HG03558 (cell line): Measurements from ENCODE around the gene FNBP1.
A peak's percentile ranks its signal among the peaks of the same experiment; 100 is the strongest.
"Not testable (repeated sequence)": the region's sequence is repeated elsewhere in the genome, so short reads cannot be mapped to it uniquely, and the experiment has no call there.

Experiments
- ATAC-seq: cut with Tn5 transposase; IDR thresholded peaks from one replicate; pipeline ENCODE4 v1.9.1; 2021; ENCODE audit warnings: moderate number of reproducible peaks; ENCODE audit not compliant: unreplicated experiment; ENCODE audit errors: extremely low read depth

FNBP1 gene

GRCh38 chr9:129901993-129902739 is 140.8 kb downstream of the FNBP1 start:
- ATAC-seq = no peak

DNA sequence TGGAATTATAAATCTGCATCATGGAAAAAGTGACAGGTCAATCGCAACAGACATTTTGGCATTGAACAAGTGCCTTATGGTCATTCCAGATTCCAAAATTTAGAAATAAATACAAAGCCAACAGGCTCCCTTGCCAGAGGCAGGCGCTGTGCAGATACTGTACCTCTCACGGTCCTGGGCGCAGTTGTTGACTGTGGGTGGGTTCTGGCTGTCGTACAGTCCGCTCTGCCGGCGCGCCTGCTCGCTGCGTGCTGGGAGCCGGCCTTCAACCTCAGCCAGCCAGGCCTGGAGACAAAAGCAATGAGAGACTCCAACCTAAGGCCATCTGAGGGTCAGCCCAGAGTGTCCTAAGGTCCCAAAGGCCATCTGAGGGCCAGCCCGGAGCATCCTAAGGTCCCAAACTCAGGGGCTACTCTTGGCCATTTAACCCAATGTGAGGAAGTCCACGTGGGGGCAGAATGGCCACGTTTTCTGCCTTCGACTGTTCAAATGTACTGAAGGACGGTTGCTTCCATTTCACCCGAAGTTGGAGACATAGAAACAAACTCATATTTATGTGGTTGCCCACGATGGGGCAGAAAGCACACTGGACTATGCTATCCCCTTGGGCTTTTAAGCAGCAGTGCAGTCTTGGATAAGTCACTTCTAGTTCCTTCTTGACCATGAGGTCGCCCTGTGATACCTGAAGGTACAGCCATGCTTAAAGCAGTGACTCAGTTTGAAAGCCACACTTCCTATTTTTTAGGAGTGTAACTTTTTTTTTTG is 142.5 kb downstream of the FNBP1 start:
- ATAC-seq = peak; percentile 64

DNA sequence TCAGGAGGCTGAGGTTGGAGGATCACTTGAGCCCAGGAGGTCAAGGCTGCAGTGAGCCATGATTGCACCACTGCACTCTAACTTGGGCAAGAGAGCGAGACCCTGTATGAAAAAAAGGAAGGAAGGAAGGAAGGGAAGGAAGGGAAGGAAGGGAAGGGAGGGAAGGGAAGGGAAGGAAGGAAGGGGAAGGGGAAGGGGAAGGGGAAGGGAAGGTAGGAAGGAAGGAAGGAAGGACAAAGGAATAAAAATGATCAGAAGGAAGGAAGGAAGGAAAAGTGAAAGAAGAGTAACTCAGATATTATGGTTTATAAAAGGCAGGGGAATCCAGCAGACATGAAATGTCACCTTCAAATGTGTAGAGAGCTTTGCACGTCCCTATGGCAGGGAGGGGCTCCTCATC is 143.4 kb downstream of the FNBP1 start:
- ATAC-seq = no peak

GRCh38 chr9:129898185-129898584 is 144.8 kb downstream of the FNBP1 start:
- ATAC-seq = no peak

GRCh38 chr9:129897263-129897662 is 145.7 kb downstream of the FNBP1 start:
- ATAC-seq = no peak

DNA sequence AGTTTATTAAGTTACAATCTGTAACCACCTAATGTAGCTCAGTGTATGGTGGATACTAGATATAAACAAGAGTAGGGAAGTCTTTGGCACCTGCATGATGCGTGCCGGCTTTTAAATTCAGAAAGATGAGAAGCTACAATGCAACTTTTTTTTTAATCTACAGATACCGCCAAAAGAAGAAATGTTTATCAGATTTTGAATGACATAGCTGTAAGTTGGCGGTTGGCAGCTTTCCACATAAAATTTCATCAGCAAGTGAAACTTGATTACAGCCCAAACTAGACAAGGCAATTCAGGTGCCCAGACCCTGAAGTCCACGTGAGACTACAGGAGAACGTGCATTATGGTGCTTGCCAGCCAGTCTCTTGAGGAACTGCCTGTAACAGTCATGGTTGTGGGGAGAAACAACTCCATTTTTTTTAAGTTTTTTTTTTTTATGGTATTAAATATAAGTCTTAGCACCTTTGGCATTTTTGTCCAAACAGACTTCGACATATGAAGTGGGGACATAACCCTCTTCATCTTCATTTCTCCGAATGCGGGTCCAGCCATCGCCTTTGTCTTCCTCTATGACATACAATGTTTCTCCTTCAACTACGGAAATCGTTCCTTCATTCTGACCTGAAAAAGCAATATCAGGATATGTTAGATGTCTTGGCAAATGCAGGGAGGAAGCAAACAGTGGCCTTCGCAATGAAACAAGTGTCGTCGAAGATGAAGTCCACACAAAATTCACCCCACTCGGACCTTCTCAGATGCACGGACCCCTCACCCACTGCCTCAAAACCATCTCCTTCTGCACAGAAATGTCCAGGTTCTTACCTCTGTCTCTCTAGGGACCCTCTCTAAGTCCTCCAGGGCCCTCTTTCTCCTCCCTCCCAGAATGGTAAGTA is 147.4 kb downstream of the FNBP1 start:
- ATAC-seq = no peak

DNA sequence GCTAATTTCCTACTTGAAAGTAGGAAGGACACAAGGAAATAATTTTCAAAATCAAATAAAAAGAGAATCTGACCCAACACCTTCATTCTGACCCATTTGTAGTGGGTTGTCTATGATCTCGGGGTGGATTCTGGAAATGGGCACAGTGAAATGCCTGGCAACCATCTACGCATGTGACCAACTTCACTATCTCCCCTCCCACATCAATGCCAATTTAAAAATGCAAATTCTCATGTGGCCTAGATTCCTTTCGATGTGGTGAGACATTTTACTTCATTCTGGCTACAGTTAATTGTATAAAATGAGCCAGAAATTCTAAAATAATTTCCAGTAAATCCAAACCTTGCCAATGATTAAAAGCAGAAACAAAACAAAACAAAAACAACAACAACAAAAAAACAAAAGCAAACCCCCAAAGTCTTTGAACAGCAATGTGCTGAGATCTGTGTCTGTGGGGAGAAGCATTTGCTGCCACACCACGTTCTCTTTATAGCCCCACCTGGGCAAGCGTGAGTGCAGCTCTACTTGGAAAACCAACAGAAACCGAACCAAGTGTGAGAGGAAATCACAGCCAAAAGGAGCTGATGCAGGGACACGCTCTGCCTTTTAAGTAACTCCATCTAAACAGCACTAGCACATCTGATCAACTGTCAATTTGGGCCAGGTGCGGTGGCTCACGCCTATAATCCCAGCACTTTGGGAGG is 148.7 kb downstream of the FNBP1 start:
- ATAC-seq = no peak

- no peak for ATAC-seq
Observed at GRCh38 chr9:129891569-129891968, 151.4 kb downstream of the FNBP1 start.

- ATAC-seq = not testable (repeated sequence)
Observed at GRCh38 chr9:129890718-129891299, 152.2 kb downstream of the FNBP1 start.

DNA sequence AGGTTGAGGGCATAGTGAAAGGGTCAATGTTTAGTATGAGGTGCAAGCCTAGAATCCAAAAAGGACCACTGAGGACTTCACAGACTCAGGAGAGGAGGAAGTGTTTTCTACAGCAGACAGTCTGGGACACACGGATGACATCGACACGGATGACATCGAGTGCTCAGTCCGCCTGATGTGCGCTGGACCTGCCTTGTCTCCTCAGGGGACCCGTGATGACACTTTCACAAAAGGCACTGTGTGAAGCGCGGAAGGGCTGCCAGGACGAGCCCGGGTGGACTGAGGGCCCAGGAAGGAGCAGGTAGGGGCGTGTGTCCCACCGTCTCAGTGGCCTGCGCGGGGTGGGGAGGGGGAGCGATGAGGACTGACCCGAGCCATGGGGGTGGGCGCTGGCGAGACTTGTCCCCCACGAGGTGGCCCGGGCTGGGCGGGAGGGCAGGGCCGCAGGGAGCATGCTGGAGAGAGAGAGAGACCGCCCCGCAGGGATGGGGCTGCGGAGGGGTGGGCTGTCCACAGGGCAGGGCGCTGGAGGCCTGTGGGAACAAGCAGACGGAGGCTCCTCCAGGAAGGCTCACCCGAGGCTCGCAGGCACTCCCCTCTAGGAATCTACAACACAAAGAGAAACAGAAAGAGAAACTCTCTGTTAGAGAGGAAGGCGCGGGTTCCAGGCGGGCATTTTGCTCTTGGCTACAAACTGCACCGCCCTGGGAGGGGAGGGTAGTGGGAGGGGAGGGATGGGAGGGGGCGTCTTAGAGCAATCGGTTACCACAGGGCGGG is 152.9 kb downstream of the FNBP1 start:
- no peak for ATAC-seq

GRCh38 chr9:129889122-129889940 is 153.7 kb downstream of the FNBP1 start:
- no peak for ATAC-seq

DNA sequence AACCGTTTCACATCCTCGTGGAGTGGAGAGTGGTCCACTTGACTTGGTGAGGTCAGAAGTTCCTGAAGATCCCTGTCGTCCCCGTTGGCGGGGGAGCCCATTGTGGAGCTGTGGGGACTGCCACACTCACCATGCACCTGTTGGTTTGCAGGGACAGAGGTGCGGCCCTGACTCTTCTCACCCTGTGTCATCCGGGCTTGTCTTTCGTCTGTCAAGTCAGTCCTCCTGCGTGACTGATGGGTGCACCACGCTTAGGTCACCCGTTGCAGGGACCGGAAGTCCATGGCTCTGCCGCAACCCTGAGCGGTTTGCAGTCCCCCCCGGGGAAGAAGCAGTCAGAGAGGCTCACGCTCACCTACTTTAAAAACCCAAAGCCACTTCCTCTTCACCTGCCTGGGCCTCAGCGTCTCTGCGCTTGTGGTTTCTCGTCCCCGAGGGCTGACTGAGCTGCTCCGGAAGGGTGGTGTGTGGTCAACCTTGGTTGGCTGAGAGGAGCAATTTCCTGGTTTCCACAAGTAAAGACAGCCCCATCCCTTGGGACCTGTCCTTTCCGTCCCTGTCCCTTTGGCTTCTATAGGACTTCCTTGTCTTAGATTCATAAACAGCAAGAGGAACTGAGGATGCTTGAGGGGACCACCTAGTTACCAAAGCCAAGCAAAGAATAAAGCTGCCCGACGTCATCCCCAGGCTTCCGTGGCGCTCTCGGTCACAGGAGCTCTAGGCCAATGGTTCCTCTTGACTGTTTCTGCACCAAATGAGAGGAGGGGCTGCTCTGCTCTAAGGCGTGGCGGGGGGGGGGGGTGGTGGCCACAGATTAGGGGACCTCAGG is 154.5 kb downstream of the FNBP1 start:
- peak; percentile 44 for ATAC-seq

DNA sequence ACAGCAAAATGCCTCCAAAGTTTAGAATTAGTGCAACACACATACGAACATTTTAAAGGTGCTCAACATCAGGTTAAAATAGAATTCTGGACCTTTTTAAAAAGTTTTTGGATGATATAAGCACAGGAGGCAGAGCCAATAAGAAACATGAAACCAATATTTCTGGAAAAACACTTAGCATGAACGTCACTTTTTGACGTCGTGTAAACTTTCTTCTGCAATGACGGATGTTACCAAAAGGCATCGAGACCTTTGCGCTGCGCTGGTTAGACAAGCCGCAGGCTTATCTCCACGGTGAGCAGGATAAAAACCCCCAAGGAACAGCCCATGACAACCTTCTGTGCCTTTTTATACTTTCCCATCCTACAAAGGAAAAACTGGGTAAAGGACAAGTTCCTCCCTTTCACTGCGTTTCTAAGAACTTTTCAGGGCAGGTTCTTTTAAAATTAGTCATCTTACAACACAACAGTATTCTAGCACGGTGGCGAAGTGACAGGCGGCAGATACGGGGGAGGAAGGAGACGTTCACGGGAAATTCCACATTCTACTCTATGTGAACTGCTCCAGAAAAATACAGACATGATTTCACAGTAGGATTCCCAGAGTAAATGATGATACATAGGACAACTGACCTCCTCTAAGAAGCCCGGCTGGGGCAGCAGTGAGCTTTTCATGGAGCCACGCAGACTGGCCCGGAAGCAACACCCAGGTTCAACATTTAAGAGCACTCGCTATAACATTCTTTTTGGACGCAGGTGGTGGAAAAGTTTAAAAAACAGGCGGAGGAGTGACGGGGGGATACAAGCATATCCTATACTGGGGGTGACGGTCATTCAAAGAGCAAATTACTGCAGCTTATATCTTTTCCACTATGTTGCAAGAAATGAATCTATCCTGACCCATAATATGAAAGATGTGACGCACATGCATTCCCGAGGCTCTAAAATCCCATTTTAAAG is 155.4 kb downstream of the FNBP1 start:
- ATAC-seq = no peak

DNA sequence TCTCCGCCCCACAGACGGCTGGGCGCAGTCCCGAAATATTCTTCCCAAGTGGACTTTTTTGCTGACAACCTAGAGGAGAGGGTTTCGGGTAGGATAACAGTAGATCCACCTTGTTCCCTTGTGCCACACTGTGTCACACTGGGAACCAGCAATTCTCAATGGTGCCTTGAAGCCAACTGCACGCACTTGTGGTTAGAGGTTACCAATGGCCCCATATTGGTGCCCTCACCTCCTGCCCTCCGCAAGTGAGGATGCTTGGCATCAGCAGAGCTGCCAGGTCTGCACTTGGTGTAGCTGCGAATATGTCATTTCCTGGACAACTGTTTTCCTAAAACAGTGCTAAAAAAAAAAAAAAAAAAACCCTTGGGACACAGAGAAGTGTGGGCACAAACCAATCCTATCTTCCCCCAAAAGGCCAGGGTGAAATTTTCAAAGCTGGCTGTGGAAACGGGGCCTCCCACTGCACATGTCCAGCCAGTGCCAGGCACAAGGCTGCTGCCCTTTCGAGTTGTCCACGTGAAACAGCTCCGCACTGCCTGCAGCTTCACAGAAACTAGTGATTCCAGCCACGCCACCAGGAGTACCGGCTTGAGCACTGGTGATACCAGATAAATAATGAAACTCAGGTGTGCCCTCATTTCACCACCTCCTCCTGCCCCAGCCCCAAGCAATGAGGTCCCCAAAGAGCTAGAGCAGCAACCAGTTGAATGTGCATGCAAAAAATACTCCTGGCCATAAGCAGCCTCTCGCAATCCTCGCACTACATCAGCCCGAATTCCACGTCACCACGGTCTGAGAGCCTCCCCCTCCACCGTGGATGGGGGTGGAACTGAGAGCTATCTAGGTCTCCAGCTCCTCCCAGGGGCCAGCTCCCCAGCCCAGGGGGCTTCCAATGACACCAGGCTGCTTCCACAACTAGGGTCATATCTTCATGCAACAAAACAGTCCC is 156.5 kb downstream of the FNBP1 start:
- no peak for ATAC-seq

DNA sequence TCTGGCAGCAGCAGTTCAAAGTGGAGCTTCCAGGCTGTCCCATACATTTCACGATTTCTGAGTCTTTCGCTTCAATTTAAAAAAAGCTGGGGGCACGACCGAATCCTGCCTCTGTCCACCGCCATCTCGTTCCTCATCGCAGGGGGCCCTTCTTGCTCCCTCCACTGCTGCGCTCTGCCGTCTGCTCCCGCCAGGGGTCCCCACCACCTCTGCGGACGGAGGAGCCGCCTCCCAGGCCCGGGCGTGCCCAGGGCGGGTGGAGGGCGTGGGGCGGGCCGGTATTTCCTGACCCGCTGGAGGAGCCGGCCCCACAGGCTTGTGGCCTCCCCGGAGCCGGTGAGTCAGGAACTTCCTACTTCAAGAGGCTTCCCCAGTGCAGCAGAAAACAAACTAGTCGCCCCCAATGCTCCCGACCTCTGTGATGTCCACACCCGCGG is 157.3 kb downstream of the FNBP1 start:
- no peak for ATAC-seq
